Retinal pigment epithelial cell (primary cell): ENCODE measurements around the gene RCE1.

Experiments
- DNase-seq: peaks from one replicate; pipeline ENCODE4 v3.0.0-alpha.2; 2010; ENCODE audit warnings: low read depth
- H3K4me3 ChIP-seq: 2 replicates; pipeline ENCODE4 v1.5.1; 2011; ENCODE audit warnings: mild to moderate bottlenecking, low read length, control low read depth, moderate library complexity
- TF ChIP-seq, protein P1 (sequence below): conservative IDR thresholded peaks from 2 replicates; pipeline ENCODE4 v1.5.1; 2011; ENCODE audit warnings: low read depth, low read length, control low read depth, inconsistent platforms

RCE1 gene

DNA sequence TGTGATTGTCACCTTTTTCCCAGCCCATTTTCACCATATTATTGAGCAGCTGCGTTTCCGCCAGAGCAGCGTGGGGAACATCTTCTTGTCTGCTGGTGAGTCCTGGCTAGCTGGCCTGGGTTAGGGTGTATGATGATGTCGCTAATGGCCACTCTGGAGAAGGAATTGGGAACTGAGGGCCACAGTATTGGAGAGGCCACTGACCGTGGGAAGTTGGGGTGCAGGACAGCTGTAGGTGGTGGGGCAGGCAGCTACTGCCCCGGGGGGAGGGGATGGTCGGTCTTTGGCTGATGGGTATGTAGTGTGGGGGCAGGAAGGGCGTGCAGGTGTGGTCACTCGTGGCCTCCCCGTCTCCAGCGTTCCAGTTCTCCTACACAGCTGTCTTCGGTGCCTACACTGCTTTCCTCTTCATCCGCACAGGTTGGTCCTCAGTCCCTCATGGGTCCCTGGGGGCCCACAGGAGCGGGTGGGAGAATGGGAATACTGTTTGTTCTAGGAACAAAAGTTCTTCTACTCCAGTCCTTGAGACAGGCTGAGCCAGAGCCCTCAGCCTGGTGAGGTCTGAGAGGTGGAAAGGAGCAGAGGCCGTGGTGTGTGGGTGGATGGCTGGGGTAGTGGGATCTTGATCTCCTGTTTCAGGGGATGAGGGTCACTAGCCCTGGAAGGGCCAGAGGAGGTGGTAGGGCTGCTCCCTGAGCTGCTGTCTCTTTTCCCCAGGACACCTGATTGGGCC lies 2.1 kb downstream of the RCE1 start:
- no peak for DNase-seq
- no peak overlapping the region for H3K4me3 ChIP-seq
- TF ChIP-seq, protein P1, sequence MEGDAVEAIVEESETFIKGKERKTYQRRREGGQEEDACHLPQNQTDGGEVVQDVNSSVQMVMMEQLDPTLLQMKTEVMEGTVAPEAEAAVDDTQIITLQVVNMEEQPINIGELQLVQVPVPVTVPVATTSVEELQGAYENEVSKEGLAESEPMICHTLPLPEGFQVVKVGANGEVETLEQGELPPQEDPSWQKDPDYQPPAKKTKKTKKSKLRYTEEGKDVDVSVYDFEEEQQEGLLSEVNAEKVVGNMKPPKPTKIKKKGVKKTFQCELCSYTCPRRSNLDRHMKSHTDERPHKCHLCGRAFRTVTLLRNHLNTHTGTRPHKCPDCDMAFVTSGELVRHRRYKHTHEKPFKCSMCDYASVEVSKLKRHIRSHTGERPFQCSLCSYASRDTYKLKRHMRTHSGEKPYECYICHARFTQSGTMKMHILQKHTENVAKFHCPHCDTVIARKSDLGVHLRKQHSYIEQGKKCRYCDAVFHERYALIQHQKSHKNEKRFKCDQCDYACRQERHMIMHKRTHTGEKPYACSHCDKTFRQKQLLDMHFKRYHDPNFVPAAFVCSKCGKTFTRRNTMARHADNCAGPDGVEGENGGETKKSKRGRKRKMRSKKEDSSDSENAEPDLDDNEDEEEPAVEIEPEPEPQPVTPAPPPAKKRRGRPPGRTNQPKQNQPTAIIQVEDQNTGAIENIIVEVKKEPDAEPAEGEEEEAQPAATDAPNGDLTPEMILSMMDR, result no peak

DNA sequence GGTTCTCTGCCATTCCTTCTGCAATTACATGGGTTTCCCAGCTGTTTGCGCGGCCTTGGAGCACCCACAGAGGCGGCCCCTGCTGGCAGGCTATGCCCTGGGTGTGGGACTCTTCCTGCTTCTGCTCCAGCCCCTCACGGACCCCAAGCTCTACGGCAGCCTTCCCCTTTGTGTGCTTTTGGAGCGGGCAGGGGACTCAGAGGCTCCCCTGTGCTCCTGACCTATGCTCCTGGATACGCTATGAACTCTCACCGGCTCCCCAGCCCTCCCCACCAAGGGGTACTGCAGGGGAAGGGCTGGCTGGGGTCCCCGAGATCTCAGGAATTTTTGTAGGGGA lies 2.6 kb downstream of the RCE1 start:
- no peak for DNase-seq
- H3K4me3 ChIP-seq, result no peak overlapping the region
- TF ChIP-seq, protein P1, result no peak

DNA sequence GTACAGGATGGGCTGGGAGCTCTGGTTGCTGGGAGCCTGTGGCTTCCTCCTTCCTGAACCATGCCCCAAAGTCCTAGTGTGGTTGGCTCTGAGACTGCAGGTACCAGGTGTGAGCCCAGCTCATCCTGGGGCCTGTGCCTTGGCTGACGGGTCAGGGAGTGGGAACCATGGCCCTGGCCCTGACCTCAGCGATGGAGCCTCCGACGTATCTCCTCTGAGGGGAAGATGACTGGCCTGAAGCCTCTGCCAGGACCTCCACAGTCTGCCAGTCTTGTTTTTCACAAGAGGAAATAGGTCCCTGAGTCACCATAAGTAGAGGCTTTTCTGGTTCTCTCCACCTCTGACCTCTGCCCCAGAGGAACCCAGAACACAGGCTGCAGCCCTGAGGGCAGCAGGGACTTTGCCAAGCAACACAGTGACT lies 3.4 kb downstream of the RCE1 start:
- DNase-seq, result no peak
- TF ChIP-seq, protein P1, result no peak
- H3K4me3 ChIP-seq, result no peak overlapping the region

DNA sequence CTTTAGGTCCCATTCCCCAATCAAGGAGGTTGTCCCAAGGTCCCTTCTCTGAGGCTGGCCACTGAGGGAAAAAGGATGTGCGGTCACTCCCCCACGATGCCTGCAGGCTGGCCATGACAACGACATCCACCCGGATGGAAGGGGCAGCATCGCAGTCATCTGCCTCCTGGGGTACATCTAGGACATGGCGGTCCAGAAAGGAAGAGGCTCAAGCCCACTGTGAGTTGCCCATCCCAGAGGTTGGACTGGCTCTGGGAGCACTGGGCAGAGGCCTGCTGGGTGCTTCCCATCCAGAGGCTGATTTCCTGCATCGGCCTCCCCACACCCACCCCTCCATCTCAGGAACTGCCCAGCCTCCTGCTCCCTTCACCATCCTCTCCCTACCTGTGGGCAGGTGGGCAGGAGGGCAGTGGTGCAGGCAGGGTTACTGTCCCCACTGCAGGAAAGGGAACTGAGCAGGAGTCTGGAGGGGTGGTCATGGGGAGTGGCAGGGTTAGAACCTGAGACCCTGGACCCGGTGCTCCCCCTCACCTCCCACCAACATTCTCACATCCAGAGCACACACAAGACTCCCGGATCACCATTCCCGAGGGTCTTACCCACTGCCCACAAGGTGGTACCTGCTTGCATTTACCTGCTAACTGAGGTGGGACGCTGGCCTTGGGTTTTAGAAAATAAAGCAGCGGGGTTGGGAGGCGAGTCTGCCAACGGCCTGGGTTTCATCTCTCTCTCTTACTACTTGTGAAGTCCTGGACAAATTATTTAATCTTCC lies 4.4 kb downstream of the RCE1 start:
- TF ChIP-seq, protein P1, result no peak
- DNase-seq, result no peak
- H3K4me3 ChIP-seq, result no peak overlapping the region

DNA sequence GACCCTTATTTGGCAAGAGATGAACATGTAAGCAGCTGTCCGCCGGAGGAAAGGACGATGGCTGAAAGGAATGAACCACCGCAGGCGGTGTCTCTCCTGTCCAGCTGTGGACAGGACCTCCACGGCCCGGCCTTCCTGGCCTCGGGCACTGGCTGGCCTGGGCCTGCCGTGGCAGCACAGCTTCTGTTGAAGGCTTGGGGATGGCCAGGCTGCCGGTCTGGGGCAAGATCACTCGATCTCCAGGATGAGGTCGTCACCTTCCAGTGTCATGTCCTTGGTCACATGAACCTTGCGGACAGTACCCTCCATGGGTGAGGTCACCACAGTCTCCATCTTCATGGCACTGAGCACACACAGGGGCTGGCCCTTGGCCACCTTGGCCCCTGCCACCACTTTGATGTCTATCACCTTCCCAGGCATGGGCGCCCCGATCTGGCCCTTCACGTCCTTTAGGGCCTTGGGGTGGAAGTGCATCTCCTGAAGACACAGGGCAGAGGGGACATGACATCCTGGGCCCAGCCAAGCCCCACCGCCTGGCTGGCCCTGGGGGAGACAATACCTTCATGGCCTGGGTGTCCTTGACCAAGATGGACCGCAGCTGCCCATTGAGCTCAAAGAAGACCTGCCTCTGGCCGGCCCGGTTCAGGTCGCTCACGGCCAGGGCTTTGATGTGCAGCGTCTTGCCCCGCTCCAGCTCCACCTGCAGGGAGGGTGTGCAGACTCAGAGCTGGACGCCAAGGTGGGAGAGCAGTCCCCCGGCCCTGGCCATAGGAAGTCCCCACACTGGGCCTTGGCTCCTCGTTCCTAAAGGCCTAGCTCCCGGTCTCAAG lies 5.6 kb downstream of the RCE1 start:
- no peak for DNase-seq
- no peak overlapping the region for H3K4me3 ChIP-seq
- TF ChIP-seq, protein P1, result no peak

DNA sequence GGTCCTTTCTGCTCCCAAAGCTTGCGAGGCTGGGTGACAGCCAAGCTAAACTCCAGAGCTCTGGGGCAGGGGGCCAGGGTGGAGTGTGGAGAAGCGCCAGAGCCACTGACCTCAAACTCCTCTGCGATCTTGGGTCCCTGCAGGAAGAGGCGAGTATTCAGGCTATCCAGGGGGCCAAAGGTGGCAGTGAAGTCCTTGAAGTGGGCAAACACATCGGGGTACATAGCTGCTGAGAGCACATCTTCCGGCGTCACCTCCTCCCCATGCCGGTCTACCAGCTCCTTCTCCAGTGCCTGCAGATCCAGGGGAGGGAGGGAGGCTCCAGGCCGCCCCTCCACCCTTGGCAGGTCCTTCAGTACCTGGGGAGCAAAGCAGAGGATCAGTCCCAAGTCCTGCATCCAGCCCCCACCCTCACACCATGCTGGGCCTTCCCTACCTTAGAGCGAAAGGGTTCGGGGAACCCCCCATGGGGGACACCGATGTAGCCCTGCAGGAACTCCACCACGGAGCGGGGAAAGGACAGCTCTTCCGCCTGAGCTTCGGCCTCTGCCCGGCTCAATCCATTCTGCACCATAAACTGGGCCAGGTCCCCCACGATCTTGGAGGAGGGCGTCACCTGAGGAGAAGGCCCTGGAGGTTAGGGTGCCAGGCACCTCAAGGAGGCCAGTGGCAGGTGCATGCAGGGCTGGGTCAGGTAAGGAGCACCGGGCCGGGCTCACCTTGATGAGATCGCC lies 6.4 kb downstream of the RCE1 start:
- H3K4me3 ChIP-seq, result no peak overlapping the region
- DNase-seq, result no peak
- TF ChIP-seq, protein P1, result no peak
